ENCODE results near the gene C12orf43. TPM values are rescaled to one million over a fixed set of nuclear protein-coding genes. Genes with fewer than 3 reads are reported as not detected.
"Not testable (repeated sequence)": the region's sequence is repeated elsewhere in the genome, so short reads cannot be mapped to it uniquely, and the experiment has no call there.

C12orf43 gene, protein sequence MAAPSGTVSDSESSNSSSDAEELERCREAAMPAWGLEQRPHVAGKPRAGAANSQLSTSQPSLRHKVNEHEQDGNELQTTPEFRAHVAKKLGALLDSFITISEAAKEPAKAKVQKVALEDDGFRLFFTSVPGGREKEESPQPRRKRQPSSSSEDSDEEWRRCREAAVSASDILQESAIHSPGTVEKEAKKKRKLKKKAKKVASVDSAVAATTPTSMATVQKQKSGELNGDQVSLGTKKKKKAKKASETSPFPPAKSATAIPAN
- total RNA-seq, result 10 to 100 TPM; 12.5 to 14.4 TPM
- long read RNA-seq, full-length matches to known transcripts, result 2 of 18 reads
- long read RNA-seq, partial matches to known transcripts, result 0 of 18 reads
- long read RNA-seq, other reads (novel, unspliced or antisense), result 16 of 18 reads

GRCh38 chr12:121015825-121016766 lies at the start of gene C12orf43:
Gene C12orf43 (minus strand): TSS chr12:121016487. CDS start chr12:121016474, 13 bp downstream.
- intact Hi-C loops (cut with DNase I, micrococcal nuclease), result no loop called here
- ATAC-seq, result peak; percentile 99
- DNase-seq, result peak; percentile 89 to 93

GRCh38 chr12:121065345-121065744 lies 49.1 kb upstream of the C12orf43 start:
- intact Hi-C loops (cut with DNase I, micrococcal nuclease), result no loop called here
- ATAC-seq, result no peak
- no peak for DNase-seq

DNA sequence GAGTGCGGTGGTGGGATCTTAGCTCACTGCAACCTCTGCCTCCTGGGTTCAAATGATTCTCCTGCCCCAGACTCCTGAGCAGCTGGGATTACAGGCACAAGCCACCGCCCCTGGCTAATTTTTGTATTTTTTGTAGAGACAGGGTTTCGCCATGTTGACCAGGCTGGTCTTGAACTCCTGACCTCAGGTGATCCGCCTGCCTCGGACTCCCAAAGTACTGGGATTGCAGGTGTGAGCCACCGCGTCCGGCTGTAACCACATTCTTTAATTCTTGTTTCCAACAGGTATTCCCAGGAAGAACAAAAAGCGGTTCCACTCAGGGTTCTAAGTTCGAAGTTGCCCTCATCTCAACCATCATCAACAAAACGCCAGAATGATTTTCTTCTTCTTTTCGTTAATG lies 48.3 kb upstream of the C12orf43 start:
- DNase-seq; ATAC-seq; intact Hi-C loops (cut with DNase I, micrococcal nuclease): not testable (repeated sequence)

DNA sequence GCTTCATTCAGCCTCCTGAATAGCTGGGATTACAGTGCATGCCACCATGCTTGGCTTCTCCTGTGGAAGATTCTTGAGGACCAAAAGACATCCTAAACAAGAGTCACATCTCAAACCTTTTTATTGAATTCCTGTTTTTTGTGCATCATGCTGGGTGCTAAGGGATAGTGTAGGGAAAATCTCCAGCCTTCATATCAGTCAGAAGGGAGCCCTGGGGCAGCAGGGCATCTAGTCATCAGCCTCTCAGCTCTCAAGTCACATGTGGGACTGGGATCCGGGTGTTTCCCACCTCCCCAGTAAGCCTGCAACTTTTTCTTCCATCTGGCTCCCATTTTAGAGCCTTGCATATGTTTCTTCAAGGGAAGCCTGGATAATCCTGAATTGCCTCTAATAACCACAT lies 47.8 kb upstream of the C12orf43 start:
- ATAC-seq (no peak), DNase-seq (no peak)
- intact Hi-C loops (cut with DNase I, micrococcal nuclease), result no loop called here

DNA sequence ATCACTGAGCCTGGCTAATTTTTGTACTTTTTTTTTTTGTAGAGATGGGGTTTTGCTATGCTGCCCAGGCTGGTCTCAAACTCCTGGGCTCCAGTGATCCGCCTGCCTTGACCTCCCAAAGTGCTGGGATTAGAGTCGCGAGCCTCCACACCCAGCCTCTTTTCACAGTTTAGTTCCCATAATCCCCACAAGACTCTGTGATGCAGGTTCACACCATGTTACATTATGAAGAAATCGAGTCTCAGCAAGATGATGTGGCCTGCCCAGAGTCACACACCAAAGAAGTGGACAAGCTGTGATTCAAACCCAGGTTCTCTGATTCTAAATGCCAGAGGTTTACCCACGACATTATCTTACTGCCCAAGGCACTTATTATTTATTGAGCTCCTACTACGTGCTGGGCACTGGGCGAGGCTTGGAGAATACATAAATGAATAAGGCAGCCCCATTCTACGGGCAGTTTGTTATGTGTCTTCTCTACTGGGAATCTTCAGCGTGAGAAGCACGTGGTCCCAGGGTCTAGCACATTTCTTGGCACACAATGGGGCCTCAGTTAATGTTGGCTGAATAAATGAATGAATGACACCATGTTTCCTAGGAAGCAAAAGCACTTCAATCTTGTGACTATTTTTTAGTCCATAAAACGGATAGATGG lies 46.2 kb upstream of the C12orf43 start:
- DNase-seq (no peak), ATAC-seq (no peak)

DNA sequence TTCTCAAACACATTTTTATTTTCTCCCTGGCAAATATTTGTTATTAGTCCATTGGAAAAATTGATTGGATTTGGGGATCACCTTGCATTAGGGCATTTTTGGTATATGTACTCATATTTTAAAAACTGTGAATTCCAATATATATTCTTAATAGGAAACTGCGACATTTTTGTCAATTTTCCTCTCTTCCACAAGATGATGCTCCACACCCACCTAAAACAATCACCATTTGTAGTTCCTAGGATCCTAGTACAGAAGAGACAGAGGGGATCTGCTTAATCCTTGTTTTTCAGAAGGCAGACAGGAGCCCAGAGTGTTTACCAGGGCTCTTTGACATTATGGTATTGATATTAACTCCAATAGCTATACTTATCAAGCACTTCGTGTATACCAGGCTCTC lies 45.5 kb upstream of the C12orf43 start:
- intact Hi-C loops (cut with DNase I, micrococcal nuclease), result no loop called here
- ATAC-seq (no peak), DNase-seq (no peak)

More for the DNA sequence above, 46.2 kb upstream of the C12orf43 start:
- intact Hi-C loops (cut with DNase I, micrococcal nuclease), result no loop called here

- intact Hi-C loops (cut with DNase I, micrococcal nuclease), result no loop called here
- peak; percentile 87 for ATAC-seq
- DNase-seq, result peak; percentile 45 to 57
These were observed 44.1 kb upstream of the C12orf43 start for GRCh38 chr12:121060149-121061001.

- DNase-seq (no peak), ATAC-seq (peak; percentile 24)
- intact Hi-C loops (cut with DNase I, micrococcal nuclease), result no loop called here
These were observed 43.0 kb upstream of the C12orf43 start for GRCh38 chr12:121059031-121059898.

DNA sequence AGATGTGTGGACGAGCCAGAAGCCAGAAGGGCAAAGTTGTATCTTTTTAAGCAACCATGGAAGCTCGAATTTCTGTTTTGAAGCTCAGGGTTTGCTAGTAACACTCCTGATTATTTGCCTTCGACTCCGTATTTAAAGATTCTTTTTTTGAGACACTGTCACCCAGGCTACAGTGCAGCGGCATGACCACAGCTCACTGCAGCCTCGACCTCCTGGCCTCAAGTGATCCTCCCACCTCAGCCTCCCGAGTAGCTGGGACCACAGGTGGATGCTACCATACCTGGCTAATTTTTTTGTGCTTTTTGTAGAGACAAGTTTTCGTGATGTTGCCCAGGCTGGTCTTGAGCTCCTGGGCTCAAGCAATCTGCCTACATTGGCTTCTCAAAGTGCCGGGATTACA lies 41.5 kb upstream of the C12orf43 start:
- intact Hi-C loops (cut with DNase I, micrococcal nuclease), result no loop called here
- DNase-seq (no peak), ATAC-seq (no peak)

GRCh38 chr12:121053706-121054105 lies 37.4 kb upstream of the C12orf43 start:
- DNase-seq (no peak), ATAC-seq (no peak)
- intact Hi-C loops (cut with DNase I, micrococcal nuclease), result no loop called here

DNA sequence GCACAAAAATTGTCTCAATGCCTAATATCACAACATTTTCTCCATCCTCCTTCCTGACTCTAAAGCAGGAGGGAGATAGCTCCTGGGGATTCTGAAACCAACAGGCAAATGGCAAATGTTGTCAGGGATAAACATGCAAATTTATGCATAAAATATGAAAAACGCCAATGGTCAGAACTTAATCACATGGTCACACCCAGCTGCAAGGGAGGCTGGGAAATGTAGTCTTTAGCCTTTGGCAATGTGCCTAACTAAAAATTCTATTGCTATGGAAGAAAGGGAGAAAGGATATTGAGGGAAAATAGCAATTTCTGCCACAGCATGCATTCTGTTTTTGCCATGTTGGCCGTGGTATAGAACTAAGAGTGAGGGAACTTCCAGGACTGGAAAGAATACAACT lies 34.4 kb upstream of the C12orf43 start:
- no peak for DNase-seq
- intact Hi-C loops (cut with DNase I, micrococcal nuclease), result no loop called here
- no peak for ATAC-seq

- DNase-seq, result no peak
- intact Hi-C loops (cut with DNase I, micrococcal nuclease), result no loop called here
- no peak for ATAC-seq
These were observed 32.2 kb upstream of the C12orf43 start for GRCh38 chr12:121048442-121048841.

- intact Hi-C loops (cut with DNase I, micrococcal nuclease), result not testable (repeated sequence)
- peak; percentile 69 to 78 for DNase-seq
- peak; percentile 85 for ATAC-seq
These were observed 31.1 kb upstream of the C12orf43 start for GRCh38 chr12:121047400-121047799.

DNA sequence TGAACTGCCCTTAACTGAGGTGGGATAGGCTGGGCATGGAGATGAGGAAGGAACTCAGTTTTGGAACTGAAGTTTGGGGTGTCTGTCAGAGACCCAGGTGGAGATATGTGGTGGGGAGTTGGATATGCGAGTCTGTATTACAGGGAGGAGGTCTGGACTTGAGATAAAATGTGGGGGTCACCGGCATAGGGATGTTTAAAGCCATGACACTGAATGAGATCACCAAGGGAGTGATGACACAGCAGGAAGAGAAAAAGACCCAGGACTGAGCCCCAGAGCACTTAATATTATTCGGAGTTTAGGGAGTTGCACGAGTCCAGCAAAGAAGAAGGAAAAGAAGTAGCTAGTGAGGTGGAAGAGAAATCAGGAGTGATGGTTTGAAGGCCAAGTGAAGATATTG lies 26.8 kb upstream of the C12orf43 start:
- intact Hi-C loops (cut with DNase I, micrococcal nuclease), result no loop called here
- ATAC-seq (no peak), DNase-seq (no peak)

- DNase-seq, result peak; percentile 69 to 73
- intact Hi-C loops (cut with DNase I, micrococcal nuclease), result no loop called here
- peak; percentile 90 for ATAC-seq
These were observed 22.8 kb upstream of the C12orf43 start, which contains the start of gene OASL for GRCh38 chr12:121038861-121039668. Gene OASL (minus strand): TSS chr12:121039246. CDS start chr12:121038971, 275 bp downstream.

- DNase-seq (no peak), ATAC-seq (no peak)
- intact Hi-C loops (cut with DNase I, micrococcal nuclease), result no loop called here
These were observed 20.6 kb upstream of the C12orf43 start for GRCh38 chr12:121036810-121037326.

All from left colon (tissue), 2 donors.